SU-DHL-6 (cell line): ENCODE measurements around the gene SRP68.

ENCODE experiments used
- H2AFZ ChIP-seq: fragments of 200-600 bp; sonication (generic); 2 replicates; pipeline ENCODE4 v1.6.1; 2014; ENCODE audit warnings: low read depth, mild to moderate bottlenecking, moderate library complexity, mixed read lengths, antibody characterized with exemption, low read length; ENCODE audit not compliant: severe bottlenecking
- H3F3A ChIP-seq: fragments of 200-600 bp; shearing (Covaris generic); 2 replicates; pipeline ENCODE4 v1.6.0; 2016; ENCODE audit warnings: antibody characterized with exemption, mild to moderate bottlenecking; ENCODE audit not compliant: insufficient read depth
- H3K27ac ChIP-seq: fragments of 200-600 bp; sonication (generic); 2 replicates; pipeline ENCODE4 v1.5.1; 2016; ENCODE audit warnings: low read depth, mild to moderate bottlenecking, low read length, moderate library complexity, mixed read lengths
- H3K27me3 ChIP-seq: fragments of 200-600 bp; sonication (generic), shearing (Covaris generic); 2 replicates; pipeline ENCODE4 v1.6.0; 2014; ENCODE audit warnings: mild to moderate bottlenecking, low read length
- H3K36me3 ChIP-seq: fragments of 200-600 bp; sonication (generic); 2 replicates; pipeline ENCODE4 v1.6.1; 2014; ENCODE audit warnings: mild to moderate bottlenecking, low read length, mixed read lengths
- H3K4me2 ChIP-seq: fragments of 300-600, 200-600 bp; shearing (Covaris generic), sonication (generic); 2 replicates; pipeline ENCODE4 v1.6.0; 2014; ENCODE audit warnings: low read length, low read depth, mild to moderate bottlenecking; ENCODE audit not compliant: poor library complexity, severe bottlenecking
- H3K4me3 ChIP-seq: fragments of 200-600 bp; sonication (generic); 2 replicates; pipeline ENCODE4 v1.5.1; 2014; ENCODE audit warnings: antibody characterized with exemption, low read length, mild to moderate bottlenecking, mixed read lengths; ENCODE audit not compliant: insufficient read depth, poor library complexity, severe bottlenecking
- H3K79me2 ChIP-seq: fragments of 200-600 bp; sonication (generic); 2 replicates; pipeline ENCODE4 v1.6.1; 2014; ENCODE audit warnings: mild to moderate bottlenecking, low read length, moderate library complexity; ENCODE audit not compliant: insufficient read depth
- H3K9ac ChIP-seq: fragments of 200-600 bp; sonication (generic); 2 replicates; pipeline ENCODE4 v1.7.0; 2014; ENCODE audit warnings: mild to moderate bottlenecking, low read length
- H3K9me2 ChIP-seq: fragments of 200-600 bp; sonication (generic); replicated peaks from 2 replicates; pipeline ENCODE4 v1.6.1; 2014; ENCODE audit warnings: low read length; ENCODE audit not compliant: insufficient read depth
- H3K9me3 ChIP-seq: fragments of 200-600 bp; sonication (generic); 2 replicates; pipeline ENCODE4 v1.6.1; 2014; ENCODE audit warnings: low read length, mixed read lengths; ENCODE audit not compliant: insufficient read depth
- H4K20me1 ChIP-seq: fragments of 200-600 bp; sonication (generic); 2 replicates; pipeline ENCODE4 v1.6.1; 2014; ENCODE audit warnings: low read depth, mild to moderate bottlenecking, antibody characterized with exemption, low read length, moderate library complexity, mixed read lengths
- EZH2phosphoT487 ChIP-seq: fragments of 200-600 bp; sonication (generic), shearing (Covaris generic); conservative IDR thresholded peaks from 2 replicates; pipeline ENCODE4 v1.6.1; 2018; ENCODE audit warnings: mild to moderate bottlenecking, antibody characterized with exemption, low read length, moderate library complexity, mixed read lengths
- TF ChIP-seq, protein P1 (sequence below): fragments of 200-600 bp; sonication (generic); IDR thresholded peaks from one replicate; pipeline ENCODE4 v1.5.1; 2017; ENCODE audit warnings: antibody characterized with exemption, mild to moderate bottlenecking, low read length, moderate library complexity; ENCODE audit not compliant: insufficient read depth, poor library complexity, severe bottlenecking

Gene SRP68

GRCh38 chr17:76007850-76008165 lies 64.5 kb downstream of the SRP68 start:
- no peaks in the 10 kb centered on the region for H3K9me3 ChIP-seq
- no peaks in the 10 kb centered on the region for H3K36me3 ChIP-seq
- H3K9me2 ChIP-seq = no peaks in the 10 kb centered on the region
- H2AFZ ChIP-seq = no peak overlapping the region
- no peak for TF ChIP-seq EZH2phosphoT487
- TF ChIP-seq, protein P1, sequence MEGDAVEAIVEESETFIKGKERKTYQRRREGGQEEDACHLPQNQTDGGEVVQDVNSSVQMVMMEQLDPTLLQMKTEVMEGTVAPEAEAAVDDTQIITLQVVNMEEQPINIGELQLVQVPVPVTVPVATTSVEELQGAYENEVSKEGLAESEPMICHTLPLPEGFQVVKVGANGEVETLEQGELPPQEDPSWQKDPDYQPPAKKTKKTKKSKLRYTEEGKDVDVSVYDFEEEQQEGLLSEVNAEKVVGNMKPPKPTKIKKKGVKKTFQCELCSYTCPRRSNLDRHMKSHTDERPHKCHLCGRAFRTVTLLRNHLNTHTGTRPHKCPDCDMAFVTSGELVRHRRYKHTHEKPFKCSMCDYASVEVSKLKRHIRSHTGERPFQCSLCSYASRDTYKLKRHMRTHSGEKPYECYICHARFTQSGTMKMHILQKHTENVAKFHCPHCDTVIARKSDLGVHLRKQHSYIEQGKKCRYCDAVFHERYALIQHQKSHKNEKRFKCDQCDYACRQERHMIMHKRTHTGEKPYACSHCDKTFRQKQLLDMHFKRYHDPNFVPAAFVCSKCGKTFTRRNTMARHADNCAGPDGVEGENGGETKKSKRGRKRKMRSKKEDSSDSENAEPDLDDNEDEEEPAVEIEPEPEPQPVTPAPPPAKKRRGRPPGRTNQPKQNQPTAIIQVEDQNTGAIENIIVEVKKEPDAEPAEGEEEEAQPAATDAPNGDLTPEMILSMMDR = no peak
- no peak overlapping the region for H3K9ac ChIP-seq
- H3K79me2 ChIP-seq = no peaks in the 10 kb centered on the region
- H3K27ac ChIP-seq = no peak overlapping the region
- no peak overlapping the region for H3K4me3 ChIP-seq
- no peaks in the 10 kb centered on the region for H3F3A ChIP-seq
- H3K4me2 ChIP-seq = no peak overlapping the region
- no peaks in the 10 kb centered on the region for H4K20me1 ChIP-seq
- no peaks in the 10 kb centered on the region for H3K27me3 ChIP-seq

GRCh38 chr17:76007131-76007849 lies 65.0 kb downstream of the SRP68 start:
- no peaks in the 10 kb centered on the region for H4K20me1 ChIP-seq
- H3K4me3 ChIP-seq = no peak overlapping the region
- H2AFZ ChIP-seq = no peak overlapping the region
- no peaks in the 10 kb centered on the region for H3K9me3 ChIP-seq
- H3K79me2 ChIP-seq = no peaks in the 10 kb centered on the region
- no peaks in the 10 kb centered on the region for H3K9me2 ChIP-seq
- no peak overlapping the region for H3K27ac ChIP-seq
- TF ChIP-seq EZH2phosphoT487 = no peak
- TF ChIP-seq, protein P1 = no peak
- no peaks in the 10 kb centered on the region for H3K36me3 ChIP-seq
- H3F3A ChIP-seq = no peaks in the 10 kb centered on the region
- no peak overlapping the region for H3K4me2 ChIP-seq
- no peaks in the 10 kb centered on the region for H3K27me3 ChIP-seq
- no peak overlapping the region for H3K9ac ChIP-seq

- TF ChIP-seq, protein P1 = peak; percentile 68
- TF ChIP-seq EZH2phosphoT487 = no peak
- no peak overlapping the region for H3K9ac ChIP-seq
- H3K4me2 ChIP-seq = no peak overlapping the region
- no peaks in the 10 kb centered on the region for H3K9me2 ChIP-seq
- no peak overlapping the region for H3K4me3 ChIP-seq
- no peaks in the 10 kb centered on the region for H3K9me3 ChIP-seq
- H4K20me1 ChIP-seq = no peaks in the 10 kb centered on the region
- H3K36me3 ChIP-seq = no peaks in the 10 kb centered on the region
- H2AFZ ChIP-seq = no peak overlapping the region
- no peaks in the 10 kb centered on the region for H3F3A ChIP-seq
- H3K27me3 ChIP-seq = no peaks in the 10 kb centered on the region
- H3K27ac ChIP-seq = no peak overlapping the region
- H3K79me2 ChIP-seq = no peaks in the 10 kb centered on the region
Observed at GRCh38 chr17:76005263-76006149, 66.8 kb downstream of the SRP68 start.
